ENCODE data around the gene TACO1. TPM values are rescaled to one million over a fixed set of nuclear protein-coding genes. Genes with fewer than 3 reads are reported as not detected.

Gene TACO1
- total and polyA plus RNA-seq, 8 donors, result 7.0 to 26.6 (median 15.9) TPM

GRCh38 chr17:63557416-63557815, 43.3 kb upstream of the TACO1 start:
- Histone ChIP-seq H3K4me3 (no peak overlapping the region), H3K27me3 (no peaks in the 10 kb centered on the region), H3K4me1 (peaks cover 17 to 74% (median 49%) of the 10 kb centered on the region in 4 donors), H3K9me3 (no peaks in the 10 kb centered on the region), H3K27ac (no peak overlapping the region), H3K36me3 (no peaks in the 10 kb centered on the region)
- 93 to 97% (median 94%) methylated on average over 2 of the region's 2 CpGs for WGBS, 5 donors
- intact Hi-C loops (cut with DNase I; ENCODE audit: low total_unique reads), result no loop called here
- TF ChIP-seq CTCF (IDR thresholded peaks at IDR 0.05) (no peak), POLR2A (IDR thresholded peaks at IDR 0.05) (no peak), EP300 (IDR thresholded peaks at IDR 0.05) (no peak), POLR2AphosphoS5 (IDR thresholded peaks at IDR 0.05) (no peak)
- DNase-seq, result no peak

DNA sequence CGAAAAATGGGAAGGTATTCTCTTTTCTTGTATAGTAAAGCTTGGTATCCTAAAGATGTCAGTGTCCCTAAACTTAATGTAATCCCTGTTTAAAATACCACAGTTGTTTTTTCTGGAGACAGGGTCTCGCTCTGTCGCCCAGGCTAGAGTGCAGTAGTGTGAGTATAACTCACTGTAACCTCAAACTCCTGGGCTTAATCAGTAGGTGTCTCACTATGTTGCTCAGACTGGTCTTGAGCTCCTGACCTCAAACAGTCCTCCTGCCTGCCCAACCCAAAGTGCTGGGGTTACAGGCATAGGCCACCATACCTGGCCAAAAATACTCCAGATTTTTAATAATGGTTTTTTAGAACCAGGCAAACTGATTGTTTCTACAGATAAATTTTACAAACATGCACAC, 42.3 kb upstream of the TACO1 start:
- Histone ChIP-seq H3K4me3 (no peak overlapping the region), H3K9me3 (no peaks in the 10 kb centered on the region), H3K4me1 (peaks cover 6 to 67% (median 40%) of the 10 kb centered on the region in 4 donors), H3K36me3 (no peaks in the 10 kb centered on the region), H3K27me3 (no peaks in the 10 kb centered on the region), H3K27ac (no peak overlapping the region)
- no peak for DNase-seq
- intact Hi-C loops (cut with DNase I; ENCODE audit: low total_unique reads), result no loop called here
- TF ChIP-seq CTCF (IDR thresholded peaks at IDR 0.05), result no peak
- no peak for TF ChIP-seq POLR2A (IDR thresholded peaks at IDR 0.05)
- TF ChIP-seq POLR2AphosphoS5 (IDR thresholded peaks at IDR 0.05), result no peak
- TF ChIP-seq EP300 (IDR thresholded peaks at IDR 0.05), result no peak
- 80 to 95% (median 91%) methylated on average over 3 of the region's 3 CpGs for WGBS, 5 donors

DNA sequence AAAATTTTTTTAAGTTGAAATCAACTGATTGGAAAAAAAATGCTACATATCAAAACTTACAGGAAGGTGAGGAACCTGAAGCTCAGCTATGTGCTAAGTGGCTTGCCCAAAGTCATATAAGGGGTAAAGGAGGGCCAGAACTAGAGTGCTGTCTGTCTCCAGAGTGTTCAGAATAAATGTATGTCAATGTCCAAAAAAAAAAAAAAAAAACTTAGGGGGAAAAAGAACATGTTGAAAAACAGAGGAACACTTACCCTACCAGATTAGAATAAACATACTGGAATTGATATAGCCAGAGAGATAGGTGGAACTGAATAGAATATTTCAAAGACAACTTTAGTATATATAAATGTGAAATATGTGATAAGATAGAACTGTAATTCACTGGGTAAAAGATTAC, 38.9 kb upstream of the TACO1 start:
- no peaks in the 10 kb centered on the region for H3K36me3 ChIP-seq
- no peak overlapping the region for H3K27ac ChIP-seq
- TF ChIP-seq EP300 (IDR thresholded peaks at IDR 0.05) (no peak), POLR2A (IDR thresholded peaks at IDR 0.05) (no peak), CTCF (IDR thresholded peaks at IDR 0.05) (no peak), POLR2AphosphoS5 (IDR thresholded peaks at IDR 0.05) (no peak)
- no peaks in the 10 kb centered on the region for H3K9me3 ChIP-seq
- no peaks in the 10 kb centered on the region for H3K27me3 ChIP-seq
- DNase-seq, result no peak
- intact Hi-C loops (cut with DNase I; ENCODE audit: low total_unique reads), result no loop called here
- H3K4me3 ChIP-seq, result no peak overlapping the region
- H3K4me1 ChIP-seq, result peaks cover 0 to 39% (median 21%) of the 10 kb centered on the region in 4 donors

DNA sequence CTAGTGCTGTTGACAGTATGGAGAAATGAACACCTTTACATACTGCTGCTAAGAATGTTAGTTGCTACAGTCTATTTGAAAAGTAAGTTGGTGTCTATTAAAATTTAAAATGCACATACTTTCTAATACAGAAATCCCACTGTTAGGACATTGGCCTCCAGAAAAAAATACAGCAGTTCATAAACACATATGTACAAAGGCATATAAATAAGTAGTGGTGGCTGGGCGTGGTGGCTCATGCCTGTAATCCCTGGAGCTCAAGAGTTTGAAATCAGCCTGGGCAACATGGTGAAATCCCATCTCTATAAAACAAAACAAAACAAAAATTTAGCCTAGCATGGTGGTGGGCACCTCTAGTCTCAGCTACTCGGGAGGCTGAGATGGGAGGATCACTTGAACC, 37.4 kb upstream of the TACO1 start:
- peaks cover 0 to 42% (median 13%) of the 10 kb centered on the region in 4 donors for H3K4me1 ChIP-seq
- H3K4me3 ChIP-seq, result no peak overlapping the region
- intact Hi-C loops (cut with DNase I; ENCODE audit: low total_unique reads), result no loop called here
- TF ChIP-seq POLR2A (IDR thresholded peaks at IDR 0.05) (no peak), EP300 (IDR thresholded peaks at IDR 0.05) (no peak), CTCF (IDR thresholded peaks at IDR 0.05) (no peak), POLR2AphosphoS5 (IDR thresholded peaks at IDR 0.05) (no peak)
- H3K27me3 ChIP-seq, result no peaks in the 10 kb centered on the region
- WGBS, 5 donors, result 94 to 99% (median 96%) methylated on average over 2 of the region's 2 CpGs
- no peak overlapping the region for H3K27ac ChIP-seq
- no peaks in the 10 kb centered on the region for H3K9me3 ChIP-seq
- H3K36me3 ChIP-seq, result no peaks in the 10 kb centered on the region
- DNase-seq, result no peak
